C4-2B (cell line): ENCODE measurements around the gene DZIP1L.

ENCODE experiments used
- H3K27ac ChIP-seq: fragments of 450-650 bp; 2 replicates; pipeline ENCODE4 v1.5.1; 2017
- ZFX ChIP-seq: fragments of 450-650 bp; IDR thresholded peaks from 2 replicates; pipeline ENCODE4 v1.6.1; 2017
- TF ChIP-seq, protein P1 (sequence below): fragments of 450-650 bp; conservative IDR thresholded peaks from 2 replicates; pipeline ENCODE4 v1.5.1; 2017; ENCODE audit warnings: mild to moderate bottlenecking

DZIP1L gene

DNA sequence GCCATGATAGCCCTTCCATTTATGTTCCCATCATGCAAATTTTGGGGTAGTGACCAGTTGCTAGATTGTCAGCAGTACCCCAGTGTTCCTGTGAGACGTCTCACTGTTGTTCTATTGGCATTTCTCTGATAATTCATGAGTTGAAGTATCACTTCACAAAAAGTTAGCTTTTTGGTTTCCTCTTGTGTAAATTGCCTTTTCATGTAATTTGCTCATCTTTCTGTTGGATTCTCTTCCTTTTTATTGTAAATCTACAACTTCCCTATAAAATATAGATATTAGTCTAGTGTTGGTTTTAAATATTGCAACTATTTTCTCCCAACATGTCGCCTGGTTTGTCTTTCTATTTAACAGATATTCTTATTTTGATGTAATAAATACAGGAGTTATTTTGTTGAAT is 24.3 kb upstream of the DZIP1L start:
- H3K27ac ChIP-seq: no peak overlapping the region
- no peak for TF ChIP-seq ZFX
- TF ChIP-seq, protein P1, sequence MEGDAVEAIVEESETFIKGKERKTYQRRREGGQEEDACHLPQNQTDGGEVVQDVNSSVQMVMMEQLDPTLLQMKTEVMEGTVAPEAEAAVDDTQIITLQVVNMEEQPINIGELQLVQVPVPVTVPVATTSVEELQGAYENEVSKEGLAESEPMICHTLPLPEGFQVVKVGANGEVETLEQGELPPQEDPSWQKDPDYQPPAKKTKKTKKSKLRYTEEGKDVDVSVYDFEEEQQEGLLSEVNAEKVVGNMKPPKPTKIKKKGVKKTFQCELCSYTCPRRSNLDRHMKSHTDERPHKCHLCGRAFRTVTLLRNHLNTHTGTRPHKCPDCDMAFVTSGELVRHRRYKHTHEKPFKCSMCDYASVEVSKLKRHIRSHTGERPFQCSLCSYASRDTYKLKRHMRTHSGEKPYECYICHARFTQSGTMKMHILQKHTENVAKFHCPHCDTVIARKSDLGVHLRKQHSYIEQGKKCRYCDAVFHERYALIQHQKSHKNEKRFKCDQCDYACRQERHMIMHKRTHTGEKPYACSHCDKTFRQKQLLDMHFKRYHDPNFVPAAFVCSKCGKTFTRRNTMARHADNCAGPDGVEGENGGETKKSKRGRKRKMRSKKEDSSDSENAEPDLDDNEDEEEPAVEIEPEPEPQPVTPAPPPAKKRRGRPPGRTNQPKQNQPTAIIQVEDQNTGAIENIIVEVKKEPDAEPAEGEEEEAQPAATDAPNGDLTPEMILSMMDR: no peak

DNA sequence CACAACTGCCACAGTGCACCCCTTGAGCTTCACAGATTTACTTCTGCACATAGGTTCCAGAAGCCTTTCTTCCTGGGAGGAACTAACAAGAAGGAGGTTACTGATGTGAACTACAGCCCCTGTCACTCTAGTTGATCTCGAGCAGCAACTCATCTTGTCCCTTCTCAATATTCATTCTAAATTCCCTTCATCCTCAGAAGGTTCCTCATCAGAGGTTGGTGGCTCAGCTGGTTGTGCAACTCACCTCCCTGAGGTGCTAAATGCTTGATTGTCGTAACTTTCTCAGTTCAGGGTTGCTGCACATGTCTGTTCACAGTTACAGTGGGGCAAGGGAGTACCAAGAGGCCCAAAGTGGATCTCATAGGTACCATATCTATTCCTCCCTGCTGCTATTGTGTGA is 22.5 kb upstream of the DZIP1L start:
- H3K27ac ChIP-seq: no peak overlapping the region
- TF ChIP-seq, protein P1: no peak
- no peak for TF ChIP-seq ZFX

DNA sequence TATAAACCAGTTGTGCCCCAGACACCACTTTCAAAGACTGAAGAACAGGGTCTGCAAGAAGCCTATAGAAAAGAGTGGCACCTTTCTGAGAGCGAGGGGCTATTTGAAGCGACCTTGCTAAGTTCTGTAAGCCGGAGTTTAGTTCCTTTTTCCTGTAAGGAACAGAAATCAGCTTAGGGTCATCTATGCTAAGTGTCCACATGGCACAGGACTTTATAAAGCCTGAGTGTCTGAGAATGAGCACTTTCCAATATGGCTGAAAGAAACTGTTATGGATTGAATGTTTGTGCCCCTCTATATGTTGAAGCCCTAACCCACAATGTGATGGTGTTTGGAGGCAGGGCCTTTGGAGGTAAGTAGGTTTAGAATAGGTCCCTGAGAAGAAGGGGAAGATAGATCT is 20.8 kb upstream of the DZIP1L start:
- no peak for TF ChIP-seq ZFX
- TF ChIP-seq, protein P1: no peak
- H3K27ac ChIP-seq: no peak overlapping the region

DNA sequence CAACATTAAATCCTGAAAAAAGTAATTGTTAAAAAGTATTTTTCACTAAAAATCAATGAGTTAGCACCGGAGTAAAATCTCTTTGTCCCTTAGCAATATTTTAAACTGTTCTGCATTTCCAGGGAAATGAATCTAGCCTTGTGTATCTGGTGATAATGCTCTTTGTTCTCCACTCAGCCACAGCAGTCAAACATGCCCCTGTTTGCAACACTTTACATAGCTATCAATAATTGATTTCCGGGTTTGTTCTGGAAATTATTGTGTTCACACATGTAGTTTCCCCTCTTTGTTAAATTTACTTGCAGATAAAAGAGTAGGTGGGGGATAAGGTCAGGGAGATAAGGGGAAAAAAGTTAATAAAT is 20.4 kb upstream of the DZIP1L start:
- H3K27ac ChIP-seq: no peak overlapping the region
- TF ChIP-seq ZFX: no peak
- TF ChIP-seq, protein P1: no peak

DNA sequence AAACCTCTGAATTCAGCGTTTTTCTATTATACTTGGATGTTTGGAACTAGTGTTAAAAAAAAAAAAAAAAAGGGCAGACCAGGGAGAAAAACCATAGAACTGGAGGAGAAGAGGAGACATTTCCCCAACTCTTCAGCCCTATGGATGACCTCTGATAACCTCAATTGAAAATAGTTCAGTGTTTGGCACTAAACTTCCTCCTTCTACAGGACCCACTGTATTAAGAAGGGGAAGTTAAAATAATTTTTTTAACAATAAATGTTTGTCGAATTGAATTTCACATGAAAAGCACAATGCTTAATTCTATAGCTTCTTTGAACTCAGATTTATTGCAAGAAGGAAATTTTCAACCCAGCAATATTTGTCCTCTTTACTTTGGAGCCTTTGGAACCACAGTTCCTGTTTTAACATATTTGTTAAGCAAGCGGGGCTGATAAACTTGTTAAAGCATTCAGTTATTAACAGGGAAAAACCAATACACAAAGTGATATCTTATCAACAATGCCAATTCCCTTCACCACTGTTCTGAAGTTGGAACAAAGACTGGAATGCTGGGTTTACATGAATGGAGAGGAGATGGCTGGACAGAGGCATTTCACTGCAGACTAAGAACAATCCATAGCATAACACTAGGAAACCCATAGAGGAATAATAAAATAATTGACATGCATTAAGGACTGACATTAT is 19.9 kb upstream of the DZIP1L start:
- no peak overlapping the region for H3K27ac ChIP-seq
- TF ChIP-seq ZFX: no peak

DNA sequence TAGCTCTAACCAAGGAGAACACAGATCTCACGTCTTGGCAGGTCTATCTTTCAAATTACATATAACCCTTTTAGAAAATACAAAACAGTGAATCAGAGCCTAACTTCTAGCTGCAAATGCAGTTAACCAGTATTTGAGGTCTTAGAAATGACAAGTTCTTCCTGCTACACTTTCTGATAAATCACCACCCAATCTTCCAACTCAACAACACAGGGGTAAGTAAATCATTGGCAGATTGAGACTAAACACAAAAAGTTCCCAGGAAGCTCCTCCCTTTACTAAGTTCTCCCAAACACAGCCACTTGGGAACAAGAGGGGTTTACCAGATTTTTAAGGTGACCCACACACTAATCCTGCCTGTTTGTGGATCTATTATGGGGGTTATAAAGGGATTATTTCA is 16.8 kb upstream of the DZIP1L start, which contains the start of gene A4GNT:
TSS of gene A4GNT (minus strand) at position 152 of the 400 bp plus-strand sequence. CDS start 1,134 bp downstream, outside the sequence.
- TF ChIP-seq, protein P1: no peak
- no peak for TF ChIP-seq ZFX
- no peak within 1 kb of the TSS for H3K27ac ChIP-seq

DNA sequence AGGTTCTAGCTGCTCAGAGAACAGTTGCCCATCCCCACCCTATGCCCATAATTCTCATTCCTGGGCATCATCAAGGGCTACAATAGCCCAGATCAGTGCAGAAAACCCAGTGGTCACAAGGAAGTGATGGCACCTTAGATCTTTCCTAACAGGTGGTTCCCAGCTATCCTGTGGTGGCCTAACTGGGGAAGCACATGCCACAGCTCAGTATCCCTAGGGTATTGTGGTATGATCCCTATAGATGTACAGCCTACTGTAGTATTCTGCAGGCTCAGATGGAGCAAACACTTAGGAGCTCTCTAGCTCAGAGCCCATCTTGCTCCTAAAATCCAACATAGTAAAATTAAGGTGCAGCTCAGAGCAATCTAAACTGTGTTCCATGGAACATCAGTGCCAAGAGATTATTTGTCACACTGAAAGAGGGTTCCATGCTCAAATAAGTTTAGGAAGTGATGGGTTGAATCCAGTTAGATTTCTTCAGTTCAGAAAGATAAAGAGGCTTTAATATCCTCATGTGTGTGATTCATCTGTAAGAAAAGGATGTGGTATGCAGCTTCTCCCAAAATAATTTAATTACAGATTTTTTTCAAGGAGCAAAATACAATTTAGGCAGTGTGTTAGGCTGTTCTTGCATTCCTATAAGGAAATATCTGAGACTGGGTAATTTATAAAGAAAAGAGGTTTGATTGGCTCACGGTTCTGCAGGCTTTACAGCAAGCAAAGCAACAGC is 12.4 kb upstream of the DZIP1L start:
- no peak overlapping the region for H3K27ac ChIP-seq

More for the DNA sequence above, 12.4 kb upstream of the DZIP1L start:
- TF ChIP-seq, protein P1: no peak
- no peak for TF ChIP-seq ZFX
